C4-2B (cell line): ENCODE data around the gene FAAP100.

Experiments
- H3K27ac ChIP-seq: fragments of 450-650 bp; 2 replicates; pipeline ENCODE4 v1.5.1; 2017
- CTCF ChIP-seq: fragments of 450-650 bp; conservative IDR thresholded peaks from 2 replicates; pipeline ENCODE4 v1.5.1; 2017; ENCODE audit warnings: mild to moderate bottlenecking
- ZFX ChIP-seq: fragments of 450-650 bp; IDR thresholded peaks from 2 replicates; pipeline ENCODE4 v1.6.1; 2017

FAAP100 gene

GRCh38 chr17:81517339-81518112 is 34.6 kb downstream of the FAAP100 start:
- TF ChIP-seq CTCF (no peak), ZFX (no peak)
- peak overlapping the region; percentile 88; the same call in 1 of the 2 replicates for H3K27ac ChIP-seq

- H3K27ac ChIP-seq, result no peak overlapping the region
- no peak for TF ChIP-seq ZFX
- TF ChIP-seq CTCF, result no peak
These were observed 35.2 kb downstream of the FAAP100 start for GRCh38 chr17:81517009-81517338.

- TF ChIP-seq ZFX (no peak), CTCF (no peak)
- H3K27ac ChIP-seq, result no peak overlapping the region
These were observed 35.7 kb downstream of the FAAP100 start for GRCh38 chr17:81516439-81516838.

- TF ChIP-seq ZFX, result no peak
These were observed 36.6 kb downstream of the FAAP100 start for GRCh38 chr17:81515530-81516041.

GRCh38 chr17:81514739-81515529 is 37.2 kb downstream of the FAAP100 start:
- TF ChIP-seq ZFX (no peak), CTCF (no peak)
- H3K27ac ChIP-seq, result peak overlapping the region; percentile 54

More at GRCh38 chr17:81515530-81516041, 36.6 kb downstream of the FAAP100 start:
- H3K27ac ChIP-seq, result no peak overlapping the region; the same call in 1 of the 2 replicates

GRCh38 chr17:81514489-81514738 is 37.7 kb downstream of the FAAP100 start:
- peak overlapping the region; percentile 54 for H3K27ac ChIP-seq
- no peak for TF ChIP-seq ZFX
- TF ChIP-seq CTCF, result no peak

- TF ChIP-seq CTCF (no peak), ZFX (no peak)
- peak overlapping the region; percentile 94 for H3K27ac ChIP-seq
These were observed 38.2 kb downstream of the FAAP100 start for GRCh38 chr17:81513753-81514488.
